Suprapubic skin (tissue), 3 donors: ENCODE results near the gene GFI1B.
A peak's percentile ranks its signal among the peaks of the same experiment; 100 is the strongest.
"Not testable (repeated sequence)": the region's sequence is repeated elsewhere in the genome, so short reads cannot be mapped to it uniquely, and the experiment has no call there.

Source experiments
- CTCF ChIP-seq, 2 donors: fragments of 200-600 bp in 1 of 2; fragments of 450-650 bp in 1 of 2; sonication (generic) in 1 of 2; IDR thresholded peaks; one replicate each; pipeline ENCODE4 v1.5.1; 2016 to 2019; ENCODE audit warnings: antibody characterized with exemption in 2 of 2, mild to moderate bottlenecking in 1 of 2, moderate library complexity in 1 of 2
- EP300 ChIP-seq: sonication (generic); formaldehyde crosslinking; IDR thresholded peaks from one replicate; pipeline ENCODE4 v1.6.1; 2017; ENCODE audit warnings: antibody characterized with exemption
- POLR2A ChIP-seq, 2 donors: fragments of 450-650 bp; IDR thresholded peaks; one replicate each; pipeline ENCODE4 v1.6.1; 2017; ENCODE audit warnings: antibody characterized with exemption in 2 of 2, mild to moderate bottlenecking in 2 of 2, moderate library complexity in 2 of 2

DNA sequence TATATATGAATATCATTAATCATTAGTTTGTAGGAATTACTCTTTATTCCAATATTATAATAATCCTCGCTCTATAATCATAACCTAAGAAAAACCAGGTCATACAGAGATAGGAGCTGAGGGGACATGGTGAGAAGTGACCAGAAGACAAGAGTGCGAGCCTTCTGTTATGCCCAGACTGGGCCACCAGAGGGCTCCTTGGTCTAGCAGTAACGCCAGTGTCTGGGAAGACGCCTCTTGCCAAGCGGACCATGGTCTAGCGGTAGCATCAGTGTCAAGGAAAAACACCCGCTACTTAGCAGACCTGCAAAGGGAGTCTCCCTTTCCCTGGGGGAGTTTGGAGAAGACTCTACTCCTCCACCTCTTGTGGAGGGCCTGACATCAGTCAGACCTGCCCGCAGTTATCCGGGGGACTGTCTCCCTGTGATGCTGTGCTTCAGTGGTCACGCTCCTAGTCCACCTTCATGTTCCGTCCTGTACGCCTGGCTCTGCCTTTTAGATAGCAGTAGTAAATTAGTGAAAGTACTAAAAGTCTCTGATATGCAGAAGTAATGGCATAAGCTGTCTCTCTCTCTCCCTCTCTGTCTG is 62.5 kb downstream of the GFI1B start:
- TF ChIP-seq POLR2A (IDR thresholded peaks at IDR 0.05); EP300: not testable (repeated sequence)
- peak; percentile 20 to 55 for TF ChIP-seq CTCF (IDR thresholded peaks at IDR 0.05)
